Right lobe of liver (tissue), 6 donors: ENCODE data around the gene WFIKKN1. TPM values are rescaled to one million over a fixed set of nuclear protein-coding genes. Genes with fewer than 3 reads are reported as not detected.

Experiments used
- ATAC-seq, 4 donors: fragments of 200-7000 bp; cut with Tn5 transposase; one replicate each; pipeline ENCODE4 v1.9.1; 2020; ENCODE audit warnings: mild to moderate bottlenecking in 4 of 4, moderate library complexity in 4 of 4
- DNase-seq, 3 donors: peaks; one replicate each; pipeline ENCODE4 v3.0.0-alpha.2; 2020
- H3K27ac ChIP-seq, 3 donors: fragments of 200-600 bp; one replicate each; pipeline ENCODE4 v1.8.0; 2022
- H3K27me3 ChIP-seq, 2 donors: fragments of 200-600 bp; one replicate each; pipeline ENCODE4 v1.8.0; 2022
- H3K36me3 ChIP-seq, 4 donors: fragments of 200-600 bp; sonication (generic) in 1 of 4; one replicate each; pipeline versions ENCODE4 v1.5.1 to v1.8.0; 2017 to 2022; ENCODE audit warnings: control low read depth in 1 of 4
- H3K4me1 ChIP-seq, 4 donors: fragments of 200-600 bp; sonication (generic) in 1 of 4; one replicate each; pipeline versions ENCODE4 v1.5.1 to v1.8.0; 2017 to 2022; ENCODE audit warnings: control low read depth in 1 of 4
- H3K4me3 ChIP-seq, 3 donors: fragments of 200-600 bp; one replicate each; pipeline ENCODE4 v1.8.0; 2022
- H3K9me3 ChIP-seq, 4 donors: fragments of 200-600 bp; sonication (generic) in 1 of 4; one replicate each; pipeline versions ENCODE4 v1.5.1 to v1.8.0; 2017 to 2022; ENCODE audit warnings: control low read depth in 1 of 4
- POLR2A ChIP-seq: fragments of 450-650 bp; IDR thresholded peaks from one replicate; pipeline ENCODE4 v1.6.1; 2017; ENCODE audit warnings: antibody characterized with exemption, mild to moderate bottlenecking
- WGBS: methylation state at CpG from one replicate; pipeline ENCODE4 v1.1.6; 2018; ENCODE audit warnings: low coverage, low lambda C conversion rate; ENCODE audit not compliant: insufficient coverage; ENCODE audit errors: missing lambda C conversion rate; 5-methylcytosine and 5-hydroxymethylcytosine counted together
- intact Hi-C, 2 donors: fragments of 100-400 bp; cut with DNase I; formaldehyde crosslinking; loops; one replicate each; pipeline versions ENCODE4 v1.11.2 to v1.14.1; 2022
- total RNA-seq, 6 experiments: library from RNA; depleted of rRNA in 2 of 6; stranded (reverse); fragments of >200 nt in 2 of 6; fragmentation: NEBNext Ultra II Directional in 3 of 6; extraction: Animal tissue kit (Norgen Biotek cat#: 25700) in 3 of 6; gene quantifications; one replicate each; pipeline versions ENCODE4 v1.1.0 to v1.2.4, GENCODE V29; 2016 to 2023
- TF ChIP-seq, protein P1 (sequence below), 4 donors: fragments of 200-600 bp in 3 of 4; fragments of 450-650 bp in 1 of 4; IDR thresholded peaks; one replicate each; pipeline versions ENCODE4 v1.5.1 to v1.8.0; 2016 to 2022; ENCODE audit warnings: antibody characterized with exemption in 4 of 4, mild to moderate bottlenecking in 2 of 4
- donor health status: DM: no; HTN: yes; CAD: no.
- donor health status: DM: no; HTN: no; CAD: no.
- donor health status: DM: no; HTN: no; CAD: no.
- donor health status: DM: no; HTN: yes; CAD: no.
- donor health status: DM: no; HTN: yes; CAD: no.

WFIKKN1 gene
- total RNA-seq, 6 experiments from 2014 or later, result 0.43 to 0.70 (median 0.56) TPM

DNA sequence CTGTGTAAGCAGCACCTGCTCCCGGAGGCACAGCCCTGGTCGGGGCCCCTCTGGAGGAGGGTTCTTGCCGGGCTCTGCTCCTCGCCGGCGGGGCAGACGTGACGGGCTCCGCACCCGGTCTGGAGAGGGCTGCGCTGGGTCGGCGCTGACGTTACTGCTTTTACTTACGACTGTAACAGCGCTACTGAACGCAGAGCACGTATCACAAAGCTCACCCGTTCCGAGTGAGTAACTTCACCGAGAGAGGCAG, 42.2 kb upstream of the WFIKKN1 start:
- Histone ChIP-seq H3K9me3 (no peaks in the 10 kb centered on the region), H3K27ac (peak overlapping the region; percentile 87 to 97 (median 91)), H3K4me1 (peaks cover 0 to 61% (median 28%) of the 10 kb centered on the region in 4 donors), H3K27me3 (no peaks in the 10 kb centered on the region), H3K4me3 (peak overlapping the region; percentile 72 to 99 (median 89)), H3K36me3 (no peaks in the 10 kb centered on the region)
- intact Hi-C loops, result loop anchor here in 1 of 2 donors (10.0 kb wide), 1 partner anchor 46 kb away; the partner anchor contains the start of genes METTL26 and WFIKKN1
- no peak for TF ChIP-seq POLR2A
- TF ChIP-seq, protein P1, sequence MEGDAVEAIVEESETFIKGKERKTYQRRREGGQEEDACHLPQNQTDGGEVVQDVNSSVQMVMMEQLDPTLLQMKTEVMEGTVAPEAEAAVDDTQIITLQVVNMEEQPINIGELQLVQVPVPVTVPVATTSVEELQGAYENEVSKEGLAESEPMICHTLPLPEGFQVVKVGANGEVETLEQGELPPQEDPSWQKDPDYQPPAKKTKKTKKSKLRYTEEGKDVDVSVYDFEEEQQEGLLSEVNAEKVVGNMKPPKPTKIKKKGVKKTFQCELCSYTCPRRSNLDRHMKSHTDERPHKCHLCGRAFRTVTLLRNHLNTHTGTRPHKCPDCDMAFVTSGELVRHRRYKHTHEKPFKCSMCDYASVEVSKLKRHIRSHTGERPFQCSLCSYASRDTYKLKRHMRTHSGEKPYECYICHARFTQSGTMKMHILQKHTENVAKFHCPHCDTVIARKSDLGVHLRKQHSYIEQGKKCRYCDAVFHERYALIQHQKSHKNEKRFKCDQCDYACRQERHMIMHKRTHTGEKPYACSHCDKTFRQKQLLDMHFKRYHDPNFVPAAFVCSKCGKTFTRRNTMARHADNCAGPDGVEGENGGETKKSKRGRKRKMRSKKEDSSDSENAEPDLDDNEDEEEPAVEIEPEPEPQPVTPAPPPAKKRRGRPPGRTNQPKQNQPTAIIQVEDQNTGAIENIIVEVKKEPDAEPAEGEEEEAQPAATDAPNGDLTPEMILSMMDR (IDR thresholded peaks at IDR 0.05), result no peak
- ATAC-seq (no peak), DNase-seq (peak in 1 of 3 donors; percentile 65)
- no CpG with 5 or more reads among the region's 21 CpGs for WGBS

DNA sequence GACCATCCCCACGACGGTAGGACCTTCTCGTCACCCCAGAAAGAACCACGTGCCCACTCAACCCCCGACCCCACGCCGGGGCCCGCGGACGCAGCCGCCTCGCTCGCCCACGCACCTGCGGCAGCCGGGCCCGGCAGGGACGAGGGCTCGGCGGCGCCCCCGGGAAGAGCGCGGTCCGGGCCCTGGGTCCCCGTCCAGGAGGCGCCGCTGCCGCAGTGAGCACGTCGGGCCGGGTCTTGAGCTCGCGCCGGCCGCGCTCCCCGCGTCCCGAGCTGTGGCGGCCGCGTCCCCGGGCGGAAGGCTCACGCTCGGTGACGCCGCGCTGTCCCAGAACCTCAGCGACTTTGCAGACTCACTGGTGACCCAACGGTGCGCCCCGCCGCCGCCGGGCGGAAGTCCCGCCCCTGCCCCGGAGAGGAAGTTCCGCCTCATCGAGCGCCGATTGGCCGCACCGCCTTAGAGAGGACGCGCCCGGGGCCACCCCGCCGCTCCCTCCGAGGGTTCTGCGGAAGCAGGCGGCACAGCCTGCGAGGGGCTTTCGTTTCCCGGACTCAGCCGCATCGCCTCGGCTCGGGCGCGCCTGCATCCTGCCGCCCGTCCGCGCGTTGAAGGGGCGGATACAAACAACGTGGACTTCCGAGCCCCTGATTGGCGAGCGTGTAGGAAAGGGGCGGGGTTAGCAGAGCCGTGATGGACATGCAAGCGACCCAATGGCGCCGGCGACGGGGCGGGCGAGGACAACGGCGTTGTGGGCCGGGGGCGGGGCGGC, 41.7 kb upstream of the WFIKKN1 start:
- peak; percentile 72 to 85 (median 76) for ATAC-seq
- peak; percentile 98 to 99 (median 99) for DNase-seq
- under 1% methylated on average over 28 of the region's 107 CpGs for WGBS
- no peaks in the 10 kb centered on the region for H3K36me3 ChIP-seq
- no peaks in the 10 kb centered on the region for H3K27me3 ChIP-seq
- peak overlapping the region; percentile 72 to 99 (median 89) for H3K4me3 ChIP-seq
- H3K4me1 ChIP-seq, result peaks cover 0 to 63% (median 30%) of the 10 kb centered on the region in 4 donors
- H3K9me3 ChIP-seq, result no peaks in the 10 kb centered on the region
- peak overlapping the region; percentile 87 to 97 (median 91) for H3K27ac ChIP-seq
- intact Hi-C loops, result loop anchor here in 1 of 2 donors (10.0 kb wide), 1 partner anchor 46 kb away; the partner anchor contains the start of genes METTL26 and WFIKKN1
- TF ChIP-seq, protein P1 (IDR thresholded peaks at IDR 0.05), result no peak
- TF ChIP-seq POLR2A, result peak; percentile 96

DNA sequence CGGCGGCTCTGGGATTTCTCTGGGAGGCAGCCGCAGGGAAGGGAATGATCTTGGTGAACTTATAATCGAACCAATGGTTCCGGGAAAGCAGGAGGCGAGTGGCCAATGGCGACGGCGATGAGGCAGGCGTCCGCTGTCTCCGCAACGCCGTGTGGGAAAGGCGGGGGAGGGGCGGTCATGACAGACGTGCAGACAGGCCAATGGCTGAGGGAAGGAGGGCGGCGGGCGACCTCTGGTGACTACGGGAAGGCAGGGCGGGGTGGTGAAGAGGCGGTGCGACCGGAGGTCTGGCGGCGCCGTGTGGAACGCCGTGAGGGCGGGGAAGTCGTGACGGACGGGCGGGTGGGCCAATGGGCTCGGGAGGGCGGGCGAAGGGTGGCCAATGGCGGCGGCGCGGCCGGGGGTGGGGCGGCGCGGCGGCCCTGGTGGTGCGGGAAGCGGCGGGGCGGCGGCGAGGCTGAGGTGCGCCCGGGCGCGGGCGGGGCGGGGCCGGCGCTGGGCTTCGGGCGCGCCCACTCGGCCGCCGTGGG, 41.1 kb upstream of the WFIKKN1 start, which contains the start of gene RAB40C:
RAB40C (plus strand) TSS at position 409 of the 530 bp plus-strand sequence. CDS start 226 bp downstream, outside the sequence.
- WGBS, result 1% methylated on average over 40 of the region's 67 CpGs
- H3K4me3 ChIP-seq, result peak within 1 kb of the TSS; percentile 89 to 99 (median 90)
- ATAC-seq (peak; percentile 77 to 91 (median 82)), DNase-seq (peak; percentile 99 to 100 (median 100))
- TF ChIP-seq, protein P1 (IDR thresholded peaks at IDR 0.05), result peak in 2 of 4 donors; percentile 9 to 37
- TF ChIP-seq POLR2A, result no peak
- H3K9me3 ChIP-seq, result no peaks in the 10 kb centered on the region
- no peaks in the 10 kb centered on the region for H3K27me3 ChIP-seq
- no peaks in the 10 kb centered on the region for H3K36me3 ChIP-seq
- H3K27ac ChIP-seq, result peak within 1 kb of the TSS; percentile 87 to 97 (median 91)
- peaks cover 0 to 61% (median 32%) of the 10 kb centered on the region in 4 donors for H3K4me1 ChIP-seq
- intact Hi-C loops, result loop anchor here in 1 of 2 donors (10.0 kb wide), 1 partner anchor 45 kb away; the partner anchor contains the start of genes METTL26 and WFIKKN1

DNA sequence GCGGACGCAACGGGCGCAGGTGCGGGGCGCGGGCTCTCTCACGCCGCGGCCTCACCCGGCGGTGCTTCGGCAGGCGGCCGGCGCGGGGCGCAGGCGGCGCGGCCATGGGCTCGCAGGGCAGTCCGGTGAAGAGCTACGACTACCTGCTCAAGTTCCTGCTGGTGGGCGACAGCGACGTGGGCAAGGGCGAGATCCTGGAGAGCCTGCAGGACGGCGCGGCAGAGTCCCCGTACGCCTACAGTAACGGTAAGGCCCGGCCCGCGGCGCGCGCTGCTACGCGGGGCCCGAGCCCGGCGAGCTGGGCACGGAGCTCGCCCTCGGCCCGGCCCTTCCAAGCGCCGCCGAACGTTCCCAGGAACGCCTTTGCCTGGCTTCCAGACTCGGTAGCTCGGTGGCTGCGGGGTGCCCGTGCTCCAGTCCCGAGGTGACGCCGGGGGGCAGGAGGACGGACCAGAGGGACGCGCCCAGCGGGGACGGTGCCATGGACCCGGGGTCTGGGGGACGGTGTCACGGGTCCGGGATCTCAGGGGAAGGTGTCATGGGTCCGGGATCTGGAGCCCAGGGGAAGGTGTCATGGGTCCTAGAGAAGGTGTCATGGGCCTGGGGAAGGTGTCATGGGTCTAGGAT, 40.5 kb upstream of the WFIKKN1 start:
- peak; percentile 61 for TF ChIP-seq POLR2A
- TF ChIP-seq, protein P1 (IDR thresholded peaks at IDR 0.05), result no peak
- no peaks in the 10 kb centered on the region for H3K27me3 ChIP-seq
- DNase-seq (peak; percentile 57 to 65 (median 60)), ATAC-seq (no peak)
- WGBS, result 0% methylated on average over 5 of the region's 71 CpGs
- H3K4me3 ChIP-seq, result peak overlapping the region; percentile 79 to 90 (median 82)
- intact Hi-C loops, result no loop called here
- no peaks in the 10 kb centered on the region for H3K9me3 ChIP-seq
- no peaks in the 10 kb centered on the region for H3K36me3 ChIP-seq
- peaks cover 0 to 66% (median 33%) of the 10 kb centered on the region in 4 donors for H3K4me1 ChIP-seq
- peak overlapping the region; percentile 67 to 81 (median 77) for H3K27ac ChIP-seq
